NCI-H1092 treated with DMSO at 0.1 percent for 48 hours (cell line): ENCODE data around the gene AGFG2.
"Not testable (repeated sequence)": the region's sequence is repeated elsewhere in the genome, so short reads cannot be mapped to it uniquely, and the experiment has no call there.

Experiments
- DNase-seq: peaks from one replicate; lab custom pipeline; 2025; lab: John Stamatoyannopoulos, UW

Gene AGFG2

GRCh38 chr7:100521076-100521475 is 17.9 kb upstream of the AGFG2 start:
- DNase-seq: no peak

- not testable (repeated sequence) for DNase-seq
Measured at GRCh38 chr7:100521909-100522593, 17.0 kb upstream of the AGFG2 start.

GRCh38 chr7:100523192-100523591 is 15.8 kb upstream of the AGFG2 start:
- not testable (repeated sequence) for DNase-seq

GRCh38 chr7:100528108-100528866 is 10.7 kb upstream of the AGFG2 start:
- not testable (repeated sequence) for DNase-seq

GRCh38 chr7:100532165-100533022 is 6.6 kb upstream of the AGFG2 start:
- no peak for DNase-seq

- not testable (repeated sequence) for DNase-seq
Measured at GRCh38 chr7:100535982-100536381, 3.0 kb upstream of the AGFG2 start.

GRCh38 chr7:100536695-100537094 is 2.3 kb upstream of the AGFG2 start:
- DNase-seq: not testable (repeated sequence)

GRCh38 chr7:100538348-100538653 is 702 bp upstream of the AGFG2 start:
- DNase-seq: no peak

GRCh38 chr7:100539436-100540006 is 518 bp downstream of the AGFG2 start:
- DNase-seq: no peak

- no peak for DNase-seq
Measured at GRCh38 chr7:100540073-100540723, 1.2 kb downstream of the AGFG2 start.

- not testable (repeated sequence) for DNase-seq
Measured at GRCh38 chr7:100541309-100541708, 2.3 kb downstream of the AGFG2 start.

GRCh38 chr7:100543586-100543985 is 4.6 kb downstream of the AGFG2 start:
- DNase-seq: no peak

- DNase-seq: no peak
Measured at GRCh38 chr7:100544386-100544785, 5.4 kb downstream of the AGFG2 start.

- no peak for DNase-seq
Measured at GRCh38 chr7:100544967-100545359, 6.0 kb downstream of the AGFG2 start.

GRCh38 chr7:100545360-100546128 is 6.5 kb downstream of the AGFG2 start:
- DNase-seq: peak; percentile 47

GRCh38 chr7:100546129-100546925 is 7.3 kb downstream of the AGFG2 start:
- DNase-seq: peak; percentile 70

GRCh38 chr7:100546926-100547800 is 8.2 kb downstream of the AGFG2 start:
- DNase-seq: peak; percentile 84

- peak; percentile 67 for DNase-seq
Measured at GRCh38 chr7:100547872-100548271, 8.9 kb downstream of the AGFG2 start.

- DNase-seq: not testable (repeated sequence)
Measured at GRCh38 chr7:100548446-100548845, 9.4 kb downstream of the AGFG2 start.
